NCI-H345 treated with DMSO at 0.1 percent for 48 hours (cell line): ENCODE measurements around the gene FUBP3.

Source experiments
- DNase-seq: peaks from one replicate; lab custom pipeline; 2025; ENCODE audit not compliant: unreplicated experiment; lab: John Stamatoyannopoulos, UW

The FUBP3 gene

GRCh38 chr9:130633336-130634190, 54.2 kb downstream of the FUBP3 start:
- no peak for DNase-seq

GRCh38 chr9:130634191-130634768, 54.9 kb downstream of the FUBP3 start:
- DNase-seq = no peak

GRCh38 chr9:130634801-130635200, 55.4 kb downstream of the FUBP3 start:
- no peak for DNase-seq

GRCh38 chr9:130635306-130635705, 55.9 kb downstream of the FUBP3 start:
- no peak for DNase-seq

- no peak for DNase-seq
These were observed 56.6 kb downstream of the FUBP3 start for GRCh38 chr9:130635721-130636647.

GRCh38 chr9:130636648-130637020, 57.3 kb downstream of the FUBP3 start:
- DNase-seq = no peak

- no peak for DNase-seq
These were observed 59.1 kb downstream of the FUBP3 start for GRCh38 chr9:130638284-130639123.

- no peak for DNase-seq
These were observed 59.9 kb downstream of the FUBP3 start for GRCh38 chr9:130639124-130639765.

- DNase-seq = no peak
These were observed 60.6 kb downstream of the FUBP3 start for GRCh38 chr9:130639866-130640555.

GRCh38 chr9:130640681-130641080, 61.3 kb downstream of the FUBP3 start:
- no peak for DNase-seq

GRCh38 chr9:130642926-130643325, 63.5 kb downstream of the FUBP3 start:
- no peak for DNase-seq

- no peak for DNase-seq
These were observed 71.8 kb downstream of the FUBP3 start for GRCh38 chr9:130651221-130651620.

GRCh38 chr9:130651752-130652151, 72.4 kb downstream of the FUBP3 start:
- DNase-seq = no peak

- DNase-seq = no peak
These were observed 75.5 kb downstream of the FUBP3 start for GRCh38 chr9:130654879-130655278.

- DNase-seq = no peak
These were observed 79.7 kb downstream of the FUBP3 start for GRCh38 chr9:130658893-130659698.

- no peak for DNase-seq
These were observed 80.4 kb downstream of the FUBP3 start for GRCh38 chr9:130659699-130660248.

GRCh38 chr9:130660326-130660682, 80.9 kb downstream of the FUBP3 start:
- no peak for DNase-seq

- DNase-seq = no peak
These were observed 81.5 kb downstream of the FUBP3 start for GRCh38 chr9:130660683-130661450.
